Activated T-helper 1 cell treated with Interleukin-2 at 50 U/mL for 16 hours (primary cell): ENCODE data around the gene PDE6A.
"Not testable (repeated sequence)": the region's sequence is repeated elsewhere in the genome, so short reads cannot be mapped to it uniquely, and the experiment has no call there.

Experiments used
- DNase-seq: peaks from one replicate; pipeline ENCODE4 v3.0.0-alpha.2; 2020; ENCODE audit warnings: low read depth

Gene PDE6A

DNA sequence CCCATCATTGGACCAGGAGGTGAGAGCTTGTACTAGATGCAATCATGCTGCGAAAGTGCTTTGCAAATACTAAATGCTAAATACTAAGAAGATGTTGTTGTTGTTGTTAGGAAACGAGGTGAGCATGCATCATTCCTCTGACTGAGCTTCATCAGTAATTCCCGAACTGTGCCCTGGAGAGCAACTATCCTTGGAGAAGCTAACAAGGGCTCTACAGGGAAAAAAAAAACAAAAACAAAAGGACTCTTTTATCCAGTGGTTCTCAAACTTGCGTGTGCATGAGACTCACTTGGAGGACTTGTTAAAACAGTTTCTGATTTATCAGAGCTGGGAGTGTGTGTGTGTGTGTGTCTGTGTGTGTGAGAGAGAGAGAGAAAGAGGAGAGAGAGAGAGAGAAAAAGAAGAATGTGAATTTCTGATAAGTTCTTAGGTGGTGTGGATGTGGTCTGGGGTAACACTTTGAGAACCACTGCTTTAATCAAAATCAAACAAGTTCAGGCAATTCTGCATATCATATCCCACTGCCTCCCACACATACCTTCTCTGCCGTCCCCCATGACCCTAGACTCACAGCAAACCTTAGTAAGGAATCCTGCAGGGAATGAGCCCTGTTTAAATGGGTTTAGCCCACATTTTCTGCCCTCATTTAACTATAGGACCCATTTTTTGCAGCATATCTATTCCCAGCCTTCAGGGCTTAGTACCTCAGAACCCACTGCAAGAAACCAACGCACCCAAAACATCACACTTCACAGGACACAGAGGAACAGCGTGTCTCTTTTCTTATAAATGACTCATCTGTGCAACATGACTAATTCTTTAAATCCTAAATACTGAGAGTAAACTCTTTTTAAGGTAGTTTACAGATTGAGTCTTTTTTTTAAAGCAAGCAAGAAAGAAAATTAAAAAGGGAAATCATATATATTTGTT, 48.9 kb downstream of the PDE6A start:
- DNase-seq: no peak

DNA sequence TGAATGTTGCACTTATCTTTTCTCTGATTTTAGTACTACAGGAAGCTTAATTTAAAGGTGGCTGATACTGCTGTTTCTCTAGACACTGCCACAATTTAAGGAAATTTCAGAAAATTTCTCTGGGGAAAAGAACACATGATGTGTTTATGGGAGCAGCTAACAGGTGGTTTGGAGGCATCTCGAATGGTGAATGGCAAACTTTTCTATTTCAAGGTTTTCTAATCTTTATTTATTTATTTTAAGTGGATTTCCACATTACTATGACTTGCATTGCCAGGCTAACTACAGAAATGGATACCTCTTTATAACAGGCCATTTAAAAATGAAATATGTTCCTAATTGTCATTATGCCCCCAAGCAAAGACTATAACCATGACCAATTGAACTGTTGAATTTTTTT, 50.4 kb downstream of the PDE6A start:
- DNase-seq: no peak

DNA sequence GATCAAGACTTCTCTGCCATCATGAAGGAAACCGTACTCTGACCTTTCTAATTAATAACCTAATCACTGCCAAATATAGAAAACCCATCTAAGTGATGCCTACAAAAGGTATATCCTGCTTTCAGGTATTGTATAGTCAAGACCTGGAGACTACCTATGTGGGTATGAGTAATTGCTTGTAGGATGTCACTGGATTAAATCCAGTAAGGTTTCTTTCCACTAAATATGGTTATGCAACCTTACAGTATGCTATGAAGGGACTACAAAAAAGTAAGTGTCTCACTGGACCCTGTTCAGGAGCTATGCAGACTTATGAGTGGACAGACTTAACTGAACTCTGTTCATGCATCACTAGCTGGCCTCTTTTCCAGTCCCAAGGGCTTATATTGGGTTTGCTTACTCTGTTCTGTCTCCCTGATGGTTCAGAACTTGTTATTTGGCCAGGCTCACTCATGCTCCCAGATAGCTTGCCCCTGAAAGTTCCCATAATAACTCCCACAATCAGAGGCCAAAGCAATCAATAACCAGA, 51.1 kb downstream of the PDE6A start:
- DNase-seq: no peak

DNA sequence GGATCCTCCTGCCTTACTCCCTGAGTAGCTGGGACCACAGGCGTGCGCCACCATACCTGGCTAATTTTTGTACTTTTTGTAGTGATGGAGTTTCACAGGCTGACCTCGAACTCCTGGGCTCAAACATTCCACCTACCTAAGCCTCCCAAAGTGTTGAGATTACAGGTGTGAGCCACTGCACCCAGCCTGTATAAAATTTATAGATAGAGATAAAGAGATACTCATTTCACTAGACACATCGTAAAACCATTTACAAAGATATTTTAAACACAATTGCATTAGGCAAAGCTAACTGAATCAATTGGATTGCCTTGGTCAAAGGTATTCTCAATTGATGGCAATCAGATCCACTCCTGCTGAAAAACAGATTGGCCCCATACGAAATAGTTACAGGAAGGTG, 52.0 kb downstream of the PDE6A start:
- no peak for DNase-seq

DNA sequence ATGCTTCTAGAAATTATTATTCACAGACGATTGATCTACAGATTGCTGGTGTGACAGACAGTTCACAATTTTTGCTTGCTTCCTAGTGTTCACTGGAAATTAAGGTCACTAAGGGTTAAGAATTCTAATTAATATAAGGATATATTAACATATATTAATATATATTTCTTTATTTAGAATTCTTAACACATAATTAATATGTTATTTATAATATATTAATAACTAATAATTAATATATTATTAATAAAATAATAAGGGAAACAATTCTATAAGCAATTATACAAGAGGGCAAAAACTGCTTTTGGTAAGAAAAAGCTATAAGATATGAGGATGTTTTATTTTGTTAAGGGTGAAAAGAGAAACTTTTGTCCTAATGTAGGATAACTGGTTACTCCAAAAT, 56.3 kb downstream of the PDE6A start:
- DNase-seq: no peak

DNA sequence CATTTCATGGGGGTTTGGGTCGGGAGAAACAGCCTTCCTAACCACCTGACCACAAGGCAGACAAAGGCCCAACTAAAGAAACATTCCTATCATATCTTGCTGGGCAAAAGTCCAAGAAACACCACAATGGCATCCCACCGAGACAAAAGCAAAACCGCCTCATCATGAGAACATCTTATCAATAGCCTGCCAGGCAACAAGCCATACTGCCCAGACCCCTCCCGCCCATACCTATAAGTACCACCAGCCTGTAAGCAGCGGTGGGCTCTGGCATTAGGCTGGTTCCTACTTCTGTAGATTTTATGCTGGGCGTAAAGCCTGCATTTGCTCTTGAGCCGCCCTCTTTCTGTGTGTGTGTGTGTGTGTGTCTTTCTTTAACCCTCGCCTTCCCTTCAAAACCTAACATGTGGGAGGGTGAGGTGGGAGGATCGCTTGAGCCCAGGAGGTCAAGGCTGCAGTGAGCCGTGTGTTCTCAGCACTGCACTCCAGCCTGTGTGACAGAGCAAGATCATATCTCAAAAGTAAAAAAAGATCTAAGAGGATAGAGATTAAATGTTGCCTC, 56.9 kb downstream of the PDE6A start:
- DNase-seq: no peak

DNA sequence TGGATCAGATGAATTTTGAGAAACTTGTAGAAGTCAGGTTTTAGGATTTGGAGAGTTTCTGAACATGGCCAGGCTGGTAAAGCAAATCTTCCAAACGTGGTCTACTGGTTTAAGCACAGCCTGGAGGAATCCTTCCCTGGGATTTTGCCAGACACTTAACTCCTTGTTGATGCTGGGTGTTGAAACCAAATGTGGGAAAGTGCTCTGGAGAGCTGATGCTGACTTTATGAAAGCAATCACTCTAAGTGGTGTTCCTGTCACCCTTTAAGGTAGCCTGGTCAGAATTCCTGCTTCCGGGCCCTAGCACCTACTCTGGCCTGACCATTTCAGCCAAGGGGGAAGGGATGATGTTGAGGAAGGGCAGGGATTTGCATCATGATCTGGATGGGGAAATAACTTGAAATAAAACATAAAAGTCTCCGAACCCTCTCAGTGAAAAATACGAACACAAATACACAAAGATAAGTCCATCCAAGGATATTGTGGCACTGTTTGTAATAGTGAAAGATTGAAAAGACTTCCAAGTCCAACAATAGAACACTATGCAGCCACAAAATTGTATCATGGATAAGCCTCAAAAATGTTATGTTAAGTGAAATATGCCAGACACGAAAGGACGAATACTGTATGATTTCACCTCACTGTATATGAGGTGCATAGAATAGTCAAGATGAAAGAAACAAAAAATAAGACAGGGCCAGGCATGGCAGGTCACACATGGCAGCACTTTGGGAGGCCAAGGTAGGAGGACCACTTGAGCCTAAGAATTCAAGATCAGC, 57.7 kb downstream of the PDE6A start:
- DNase-seq: no peak

DNA sequence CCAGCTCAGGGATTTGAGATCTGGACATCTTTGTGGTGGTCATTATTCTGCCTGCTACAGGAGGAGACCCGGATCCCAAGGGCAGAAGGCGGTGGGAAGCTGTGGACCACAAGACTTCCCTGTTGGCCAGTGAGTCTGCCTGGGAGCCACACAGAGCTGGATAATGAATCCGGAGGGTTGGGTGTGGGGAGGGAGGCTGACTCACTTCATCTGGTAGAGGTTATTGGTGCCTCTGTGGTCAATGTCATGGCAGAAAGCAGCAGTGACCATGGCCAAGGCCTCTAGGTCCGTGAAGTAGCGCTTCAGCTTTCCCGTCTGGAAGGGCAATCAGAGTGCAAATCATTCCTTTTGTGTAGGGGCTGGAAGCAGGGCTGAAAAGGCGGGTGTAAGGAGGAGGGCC, 58.5 kb downstream of the PDE6A start:
- DNase-seq: no peak

DNA sequence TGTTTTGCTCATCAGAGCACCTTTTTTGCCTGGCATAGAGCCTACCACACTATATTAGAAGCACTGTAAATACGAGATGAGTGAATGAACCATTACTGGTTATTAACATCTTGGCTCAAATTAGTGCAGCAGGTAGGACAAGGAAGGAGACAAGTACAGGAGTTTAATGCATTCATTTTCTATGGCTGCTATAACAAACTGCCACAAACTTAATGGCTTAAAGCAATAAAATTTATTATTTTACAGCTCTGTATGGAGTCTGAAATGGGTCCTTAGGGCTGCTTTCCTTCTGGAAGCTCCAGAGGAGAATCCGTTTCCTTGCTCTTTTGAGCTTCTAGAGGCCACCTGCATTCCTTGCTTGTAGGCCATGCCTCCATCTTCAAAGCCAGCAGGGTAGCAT, 59.1 kb downstream of the PDE6A start:
- DNase-seq: no peak

DNA sequence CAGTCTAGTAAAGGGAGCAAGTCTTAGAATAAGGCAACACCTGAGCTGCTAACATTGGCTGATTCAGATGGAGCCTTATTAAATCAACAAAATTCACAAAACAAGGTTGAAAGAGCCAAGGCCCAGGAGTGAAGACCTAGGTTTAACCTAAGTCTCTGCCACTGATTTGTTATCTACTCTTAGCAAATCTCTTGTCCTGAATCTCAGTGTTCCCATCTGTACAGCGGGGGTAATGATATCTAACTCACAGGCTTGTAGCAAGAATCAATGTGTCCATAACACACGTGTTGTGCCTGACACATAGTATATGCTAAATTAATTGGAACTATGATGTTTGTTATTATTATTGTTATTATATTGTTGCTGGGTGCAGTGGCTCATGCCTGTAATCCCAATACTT, 61.0 kb downstream of the PDE6A start:
- no peak for DNase-seq

DNA sequence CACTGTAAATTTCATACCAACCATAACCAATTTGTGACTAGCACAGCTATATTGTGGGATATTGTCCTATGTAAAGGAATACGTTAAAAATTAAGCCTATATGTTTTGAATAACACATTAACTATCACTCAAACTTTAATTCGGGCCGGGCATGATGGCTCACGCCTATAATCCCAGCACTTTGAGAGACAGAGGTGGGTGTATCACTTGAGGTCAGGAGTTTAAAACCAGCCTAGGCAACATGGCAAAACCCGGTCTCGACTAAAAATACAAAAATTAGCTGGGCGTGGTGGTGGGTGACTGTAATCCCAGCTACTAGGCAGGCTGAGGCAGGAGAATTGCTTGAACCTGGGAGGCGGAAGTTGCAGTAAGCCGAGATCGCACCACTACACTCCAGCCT, 62.0 kb downstream of the PDE6A start:
- not testable (repeated sequence) for DNase-seq

DNA sequence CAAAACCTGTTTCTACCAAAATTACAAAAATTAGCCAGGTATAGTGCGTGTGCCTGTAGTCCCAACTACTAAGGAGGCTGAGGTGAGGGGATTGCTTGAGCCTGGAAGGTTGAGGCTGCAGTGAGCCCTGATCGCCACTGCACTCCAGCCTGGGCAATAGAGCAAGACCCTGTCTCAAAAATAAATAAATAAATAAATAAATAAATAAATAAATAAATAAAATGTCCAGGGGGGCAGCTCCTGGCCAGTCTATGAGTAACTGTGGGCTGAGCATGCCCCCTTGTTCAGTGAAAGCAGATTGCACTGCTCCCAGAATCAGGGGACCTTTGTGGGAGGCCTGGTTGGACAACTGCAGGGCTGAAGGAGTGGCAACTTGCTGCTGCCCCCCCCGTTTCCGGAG, 62.7 kb downstream of the PDE6A start:
- no peak for DNase-seq

DNA sequence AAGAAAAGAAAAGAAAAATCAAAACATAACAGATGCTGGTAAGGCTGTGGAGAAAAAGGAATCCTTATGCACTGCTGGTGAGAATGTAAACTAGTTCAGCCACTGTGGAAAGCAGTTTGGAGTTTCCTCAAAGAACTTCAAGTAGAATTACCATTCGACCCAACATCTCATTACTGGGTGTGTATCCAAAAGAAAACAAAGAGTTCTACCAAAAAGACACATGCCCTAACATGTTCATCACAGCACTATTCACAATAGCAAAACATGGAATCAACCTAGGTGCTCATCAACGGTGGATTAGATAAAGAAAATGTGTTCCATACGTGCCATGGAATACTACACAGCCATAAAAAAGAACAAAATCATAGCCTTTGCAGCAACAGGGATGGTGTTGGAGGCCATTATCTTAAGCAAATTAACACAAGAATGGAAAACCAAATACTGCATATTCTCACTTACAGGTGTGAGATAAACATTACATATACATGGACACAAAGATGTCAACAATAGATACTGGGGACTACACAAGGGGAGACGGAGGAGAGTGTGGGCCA, 63.4 kb downstream of the PDE6A start:
- no peak for DNase-seq

DNA sequence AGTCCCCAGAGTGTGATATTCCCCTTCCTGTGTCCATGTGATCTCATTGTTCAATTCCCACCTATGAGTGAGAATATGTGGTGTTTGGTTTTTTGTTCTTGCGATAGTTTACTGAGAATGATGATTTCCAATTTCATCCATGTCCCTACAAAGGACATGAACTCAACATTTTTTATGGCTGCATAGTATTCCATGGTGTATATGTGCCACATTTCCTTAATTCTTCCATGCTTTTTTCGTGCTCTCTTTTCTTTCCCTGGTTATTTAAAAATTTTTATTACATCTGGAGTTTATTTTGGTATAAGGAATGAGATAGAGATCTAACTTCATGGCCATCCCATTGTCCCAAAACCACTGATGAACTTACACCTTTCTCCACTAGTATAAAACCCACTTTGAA, 65.0 kb downstream of the PDE6A start:
- not testable (repeated sequence) for DNase-seq

DNA sequence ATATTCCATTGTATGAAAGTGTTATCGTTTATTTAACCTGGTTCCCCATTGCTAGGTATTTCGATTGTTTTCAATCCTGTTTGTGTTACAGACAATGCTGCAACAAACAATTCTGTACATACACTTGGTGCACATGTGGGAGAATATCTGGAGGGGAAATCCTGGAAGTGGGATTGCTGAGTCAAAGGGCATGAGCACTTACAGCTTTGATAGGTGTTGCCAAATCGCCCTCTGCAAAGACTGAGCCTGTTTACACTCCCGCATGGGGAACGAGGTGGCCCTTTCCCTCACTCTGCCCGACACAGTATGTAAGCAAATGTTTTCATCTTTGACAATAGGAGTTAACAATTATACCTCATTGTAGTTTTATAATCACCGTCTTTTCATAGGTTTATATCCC, 66.2 kb downstream of the PDE6A start:
- DNase-seq: no peak

DNA sequence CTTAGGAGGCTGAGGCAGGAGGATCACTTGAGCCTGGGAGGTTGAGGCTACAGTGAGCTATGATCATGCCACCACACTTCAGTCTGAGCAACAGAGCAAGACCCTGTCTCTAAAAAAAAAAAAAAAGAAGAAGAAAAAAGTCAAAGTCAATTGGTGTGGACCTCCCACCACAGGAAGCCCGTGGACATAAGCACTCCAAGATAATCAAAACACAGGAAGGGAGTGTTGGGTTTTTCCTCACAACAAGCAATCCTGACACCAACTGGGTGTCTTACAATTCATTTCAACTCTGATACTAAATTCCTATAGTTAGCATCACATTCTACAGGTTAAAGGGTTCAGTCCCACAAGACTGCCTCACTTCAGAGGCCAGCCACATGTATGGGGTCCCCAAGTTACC, 70.7 kb downstream of the PDE6A start:
- DNase-seq: no peak

DNA sequence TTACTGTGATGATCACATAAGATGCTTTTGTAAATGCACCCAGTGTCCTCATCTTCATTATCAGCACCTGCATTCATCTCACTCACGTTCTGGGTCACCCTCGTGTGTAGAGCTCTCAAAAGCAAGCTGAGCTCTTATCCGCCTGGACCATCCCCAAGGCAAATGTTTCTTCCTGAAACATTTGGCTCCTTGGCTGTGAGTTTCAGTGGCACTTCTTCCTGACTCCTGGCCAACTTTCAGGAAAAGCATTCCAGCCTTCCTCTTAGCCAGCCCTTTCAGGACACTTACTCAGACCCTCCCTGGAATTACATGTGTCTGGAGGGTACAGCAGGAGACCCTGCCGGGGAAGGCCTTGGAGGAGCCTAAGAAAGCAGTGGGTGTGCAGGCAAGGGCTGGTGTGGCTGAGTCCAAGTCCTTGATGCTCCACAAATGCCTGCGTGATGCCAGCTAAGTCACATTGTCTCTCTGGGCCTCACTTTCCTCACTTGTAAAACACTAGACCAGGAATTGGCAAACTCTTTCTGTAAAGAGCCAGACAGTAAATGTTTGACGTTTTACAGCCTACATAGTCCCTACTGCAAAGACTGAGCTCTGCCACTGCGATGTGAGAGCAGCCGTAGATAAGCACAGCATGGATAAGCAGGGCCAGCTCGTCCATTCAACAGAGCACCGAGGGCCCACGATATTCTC, 72.1 kb downstream of the PDE6A start:
- DNase-seq: no peak

DNA sequence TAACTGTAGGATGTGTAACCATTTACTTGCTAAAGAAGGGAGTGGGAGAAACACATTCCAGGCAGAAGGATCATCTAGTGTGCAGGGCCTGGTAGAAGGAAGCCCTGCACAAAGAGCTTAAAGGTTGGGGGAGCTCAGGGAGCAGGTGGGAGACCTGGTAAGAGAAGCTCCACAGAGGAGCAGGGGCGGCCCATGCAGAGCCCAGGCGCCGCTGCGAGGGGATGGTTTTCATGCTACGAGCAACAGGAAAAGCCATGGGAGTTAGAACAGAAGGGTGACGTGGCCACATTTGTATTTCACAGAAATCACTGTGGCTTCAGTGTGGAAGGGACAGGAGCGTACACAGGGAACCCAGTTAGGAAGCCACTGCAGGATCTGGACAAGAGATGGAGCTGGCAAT, 73.1 kb downstream of the PDE6A start:
- no peak for DNase-seq

DNA sequence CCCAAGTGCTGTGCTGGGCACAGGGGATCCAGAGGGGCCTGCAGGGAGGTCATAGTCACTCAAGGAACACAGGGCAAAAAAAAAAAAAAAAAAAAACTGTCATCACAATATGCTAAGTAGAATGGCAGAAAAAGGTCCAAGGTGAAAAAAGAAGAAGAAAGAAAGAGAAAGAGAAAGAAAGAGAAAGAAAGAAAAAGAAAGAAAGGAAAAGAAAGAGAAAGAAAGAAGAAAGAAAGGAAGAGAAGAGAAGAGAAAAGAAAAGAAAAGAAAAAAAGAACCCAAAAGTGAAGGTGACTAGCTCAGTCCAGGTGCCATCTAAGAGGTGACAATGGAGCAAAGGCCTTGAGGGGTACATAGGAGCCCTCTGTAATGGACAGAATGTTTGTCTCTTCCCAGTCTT, 73.9 kb downstream of the PDE6A start:
- DNase-seq: no peak

DNA sequence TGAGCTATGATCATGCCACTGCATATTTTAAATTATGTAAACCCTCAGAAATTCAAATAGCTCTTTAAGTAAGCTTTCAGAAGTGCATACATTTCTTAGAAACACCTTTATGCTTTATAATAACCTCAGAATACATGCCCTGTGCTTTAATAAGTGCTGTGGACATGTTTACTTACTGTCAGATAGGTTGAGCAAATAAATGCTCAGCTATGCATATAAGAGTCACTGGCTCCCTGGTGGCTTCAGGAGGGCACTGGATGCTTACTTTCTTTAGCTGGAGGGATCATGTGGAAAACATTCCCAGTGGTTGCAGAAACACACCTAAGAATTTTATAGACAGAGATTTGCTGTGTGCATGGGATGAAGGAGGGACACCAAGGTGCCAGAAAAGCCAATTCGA, 74.4 kb downstream of the PDE6A start:
- no peak for DNase-seq

DNA sequence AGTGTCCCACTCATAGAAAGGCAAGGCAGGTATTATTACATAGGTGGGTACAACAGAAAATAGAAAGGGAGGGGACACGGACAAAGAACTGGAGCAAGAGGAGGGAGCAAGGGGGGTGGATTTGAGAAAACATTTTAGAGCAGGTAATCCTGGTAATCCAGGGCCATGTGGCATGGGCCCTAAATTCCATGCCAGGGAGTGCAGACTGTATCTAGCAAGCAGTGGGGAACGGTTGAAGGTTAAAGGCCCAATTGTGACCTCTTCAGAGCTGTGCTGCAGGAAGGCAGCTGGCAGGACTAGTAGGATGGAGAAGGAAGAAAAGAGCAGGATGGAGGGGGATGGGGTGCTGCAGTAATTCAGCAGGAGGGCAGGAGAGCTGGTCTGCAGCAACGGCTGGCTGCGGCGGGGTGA, 75.2 kb downstream of the PDE6A start:
- DNase-seq: no peak

DNA sequence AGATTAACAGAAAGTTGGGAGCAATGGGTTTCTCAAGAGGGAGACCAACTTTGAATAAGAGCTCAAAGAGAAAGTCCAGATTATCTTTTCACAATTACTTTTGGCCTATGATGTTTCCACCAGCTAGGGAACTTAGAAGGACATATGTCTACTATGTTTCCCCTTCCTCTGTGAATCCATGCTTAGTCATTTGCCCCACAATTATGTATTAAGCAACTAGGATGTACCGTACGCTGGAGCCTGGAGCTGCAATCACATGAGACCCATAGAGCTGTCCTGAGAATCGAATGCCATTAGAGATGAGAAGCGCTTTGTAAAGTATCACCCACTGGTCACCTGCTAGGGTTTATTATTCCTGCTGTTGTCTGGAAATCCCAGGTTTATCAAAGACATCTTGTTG, 78.8 kb downstream of the PDE6A start:
- DNase-seq: no peak
